ENCODE results near the gene LHPP.

- TF ChIP-seq POLR2A (IDR thresholded peaks at IDR 0.05) (no peak), CTCF (IDR thresholded peaks at IDR 0.05) (no peak)
These were observed 162.4 kb downstream of the LHPP start for GRCh38 chr10:124624006-124624405.
